Measurements from ENCODE around the gene BBS12.

BBS12 gene

DNA sequence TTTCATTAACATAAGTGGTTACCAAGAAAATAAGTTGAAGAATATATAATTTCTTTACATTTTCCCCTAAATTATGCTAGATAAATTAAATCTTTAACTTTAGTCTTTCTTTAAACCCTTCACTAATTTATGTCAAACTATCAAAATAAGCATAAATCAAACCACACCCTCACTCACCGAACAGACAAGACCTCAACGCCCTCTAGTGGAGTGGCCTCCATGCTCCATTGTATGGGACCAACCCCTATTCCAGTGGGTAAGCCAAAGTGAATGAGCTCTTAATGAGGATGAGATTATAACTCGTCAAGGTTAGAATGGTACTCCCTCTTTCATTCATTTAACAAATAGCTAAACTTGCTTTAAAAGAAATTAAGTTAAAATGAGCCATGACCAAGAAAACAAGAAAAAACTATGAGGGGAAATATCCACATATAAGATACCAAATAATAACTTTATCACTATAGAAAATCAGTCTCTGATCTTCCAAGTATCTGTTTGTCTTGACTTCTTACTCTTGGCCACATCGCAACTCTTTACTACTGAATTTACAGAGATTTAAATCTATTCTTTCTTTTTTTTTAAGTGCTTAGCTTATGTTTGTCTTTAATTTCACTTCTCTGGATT, 15.6 kb upstream of the BBS12 start:
- peak; percentile 57 for DNase-seq

DNA sequence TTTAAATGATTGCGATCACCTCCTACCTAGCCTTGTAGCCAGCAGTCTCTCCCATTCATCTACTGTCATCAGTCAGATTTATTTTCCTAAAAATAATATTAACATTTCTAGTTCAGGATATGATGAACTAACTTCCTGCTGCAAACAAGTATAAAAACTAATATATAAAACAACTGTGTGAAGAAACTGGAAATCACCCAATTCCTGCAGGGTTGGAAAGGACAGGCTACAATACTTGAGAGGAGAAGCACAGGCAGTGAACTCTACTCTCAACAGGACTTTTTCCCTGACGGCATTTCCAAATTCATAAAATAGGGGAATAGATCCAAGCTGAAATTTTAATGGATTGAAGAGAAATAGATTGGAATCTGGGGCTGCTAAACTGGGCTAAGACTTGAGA, 14.2 kb upstream of the BBS12 start:
- no peak for DNase-seq

DNA sequence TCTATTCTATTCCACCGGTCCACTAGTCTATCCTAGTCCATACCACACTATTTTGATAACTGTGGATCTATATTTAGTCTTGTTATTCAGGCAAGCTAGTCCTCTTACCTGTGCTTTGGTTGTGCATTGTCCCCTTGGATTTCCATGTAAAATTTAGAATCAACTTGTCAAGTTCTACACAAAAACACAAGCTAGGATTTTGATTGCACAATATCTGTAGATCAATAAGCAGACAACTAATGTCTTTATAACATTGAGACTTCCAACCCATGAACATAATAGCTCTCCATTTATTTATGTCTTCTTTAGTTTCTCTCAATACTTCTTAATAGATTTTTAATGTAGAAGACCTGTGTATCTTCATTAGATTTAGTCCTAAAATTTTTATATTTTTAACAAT, 10.2 kb upstream of the BBS12 start:
- no peak for DNase-seq

DNA sequence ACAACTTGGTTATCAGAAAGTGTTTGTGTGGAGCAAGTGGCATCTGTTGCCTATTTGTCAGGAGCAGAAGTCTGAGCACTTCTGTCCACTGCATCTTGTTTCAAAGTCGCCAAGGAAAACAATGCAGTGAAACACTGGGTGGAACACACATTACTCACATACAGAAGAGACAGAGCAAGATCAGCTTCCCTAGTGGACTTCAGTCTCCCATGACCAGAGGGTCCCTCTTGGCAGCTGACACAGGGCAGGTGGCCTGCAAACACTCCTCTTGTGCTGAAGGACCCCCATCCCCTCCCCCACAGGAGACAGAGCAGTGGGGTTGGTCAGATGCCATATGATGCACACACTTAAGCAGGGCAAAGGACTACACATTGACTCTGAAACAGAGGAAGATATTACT, 3.6 kb upstream of the BBS12 start:
- no peak for DNase-seq

DNA sequence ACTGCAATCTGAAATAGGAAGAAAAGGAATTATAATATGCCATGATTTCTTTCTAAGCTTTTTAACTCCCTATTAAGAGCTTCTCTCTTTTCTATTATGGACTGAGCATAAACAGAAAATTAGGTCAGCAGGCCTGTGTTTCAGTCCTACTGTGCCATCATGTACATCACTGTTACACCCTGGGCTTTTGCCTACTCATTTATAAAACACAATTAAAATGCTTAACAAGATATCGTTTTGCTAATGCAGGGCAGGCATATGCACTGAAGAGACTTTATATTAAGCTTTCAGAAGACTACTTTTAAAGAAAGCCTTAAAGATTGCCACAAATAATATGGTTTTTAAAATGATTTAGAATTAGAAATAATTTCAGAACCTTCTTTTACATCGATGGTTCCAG, 828 bp upstream of the BBS12 start:
- no peak for DNase-seq

DNA sequence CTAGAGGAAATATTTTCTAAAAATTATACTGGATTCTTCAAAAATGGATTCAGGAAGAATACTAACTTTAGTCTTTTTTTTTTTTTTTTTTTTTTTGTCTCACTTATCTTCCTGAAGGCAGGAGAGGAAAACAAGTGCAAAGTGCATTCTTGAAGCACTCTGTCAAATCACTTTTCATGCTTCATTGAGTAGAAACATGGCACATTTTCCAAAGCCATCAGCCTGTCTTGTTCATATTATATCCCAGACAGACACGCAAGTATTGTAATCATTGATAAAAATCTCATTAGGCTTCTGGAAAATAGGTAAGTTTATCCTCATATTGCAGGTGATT, 1.2 kb downstream of the BBS12 start:
- DNase-seq: no peak

DNA sequence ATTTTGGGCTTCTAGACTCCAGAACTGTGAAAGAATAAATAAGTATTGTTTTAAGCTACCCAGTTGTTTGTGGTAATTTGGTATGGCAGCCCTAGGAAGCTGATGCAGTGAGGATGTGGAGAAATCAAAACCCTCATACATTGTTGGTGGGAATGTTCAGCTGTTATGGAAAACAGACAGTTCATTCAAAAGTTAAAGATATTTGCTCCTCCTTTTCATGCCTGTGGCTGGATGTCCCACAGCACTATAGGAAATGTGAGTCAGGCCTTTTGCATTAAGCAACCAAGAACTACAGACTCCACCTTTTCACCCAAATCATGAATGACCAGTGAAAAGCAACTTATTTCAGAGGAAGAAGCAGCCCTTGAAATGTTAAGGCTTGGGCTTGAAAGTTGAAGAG, 6.7 kb downstream of the BBS12 start:
- no peak for DNase-seq

DNA sequence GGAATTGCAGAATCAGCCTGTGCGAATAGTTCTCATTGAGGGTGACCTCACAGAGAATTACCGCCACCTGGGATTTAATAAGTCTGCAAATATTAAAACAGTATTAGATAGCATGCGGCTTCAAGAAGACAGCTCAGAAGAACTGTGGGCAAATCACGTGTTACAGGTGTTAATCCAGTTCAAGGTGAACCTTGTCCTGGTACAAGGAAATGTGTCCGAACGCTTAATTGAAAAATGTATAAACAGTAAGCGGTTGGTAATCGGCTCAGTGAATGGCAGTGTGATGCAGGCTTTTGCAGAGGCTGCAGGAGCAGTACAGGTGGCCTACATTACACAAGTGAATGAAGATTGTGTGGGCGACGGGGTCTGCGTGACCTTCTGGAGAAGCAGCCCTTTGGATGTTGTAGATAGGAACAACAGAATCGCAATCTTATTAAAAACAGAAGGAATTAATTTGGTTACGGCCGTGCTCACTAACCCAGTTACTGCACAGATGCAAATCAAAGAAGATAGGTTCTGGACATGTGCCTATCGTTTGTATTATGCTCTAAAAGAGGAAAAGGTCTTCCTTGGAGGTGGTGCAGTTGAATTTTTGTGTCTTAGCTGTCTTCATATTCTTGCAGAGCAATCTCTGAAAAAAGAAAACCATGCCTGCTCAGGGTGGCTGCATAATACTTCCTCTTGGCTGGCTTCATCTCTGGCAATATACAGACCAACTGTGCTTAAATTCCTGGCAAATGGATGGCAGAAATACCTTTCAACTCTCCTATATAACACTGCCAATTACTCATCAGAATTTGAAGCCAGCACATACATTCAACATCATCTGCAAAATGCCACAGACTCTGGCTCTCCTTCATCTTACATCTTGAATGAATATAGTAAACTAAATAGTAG, 10.7 kb downstream of the BBS12 start:
- no peak for DNase-seq

DNA sequence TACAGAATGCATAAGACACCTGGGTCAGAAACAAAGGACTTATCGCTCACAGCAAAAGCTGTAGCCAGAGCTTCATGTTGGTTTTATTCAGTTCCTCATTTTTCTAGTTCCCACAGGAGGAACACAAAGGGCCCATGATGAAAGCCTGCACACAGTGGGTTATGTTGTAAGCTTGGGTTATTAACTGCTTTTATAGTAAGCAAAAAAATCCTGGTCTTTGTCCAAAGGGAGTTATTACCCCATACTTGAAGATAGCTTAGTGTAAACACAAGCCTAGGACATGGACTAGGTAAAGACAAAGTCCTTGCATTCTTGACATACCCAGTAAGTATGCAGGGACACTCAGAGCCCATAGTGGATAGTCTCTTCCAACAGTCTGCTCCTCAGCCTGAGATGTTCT, 11.7 kb downstream of the BBS12 start:
- no peak for DNase-seq

DNA sequence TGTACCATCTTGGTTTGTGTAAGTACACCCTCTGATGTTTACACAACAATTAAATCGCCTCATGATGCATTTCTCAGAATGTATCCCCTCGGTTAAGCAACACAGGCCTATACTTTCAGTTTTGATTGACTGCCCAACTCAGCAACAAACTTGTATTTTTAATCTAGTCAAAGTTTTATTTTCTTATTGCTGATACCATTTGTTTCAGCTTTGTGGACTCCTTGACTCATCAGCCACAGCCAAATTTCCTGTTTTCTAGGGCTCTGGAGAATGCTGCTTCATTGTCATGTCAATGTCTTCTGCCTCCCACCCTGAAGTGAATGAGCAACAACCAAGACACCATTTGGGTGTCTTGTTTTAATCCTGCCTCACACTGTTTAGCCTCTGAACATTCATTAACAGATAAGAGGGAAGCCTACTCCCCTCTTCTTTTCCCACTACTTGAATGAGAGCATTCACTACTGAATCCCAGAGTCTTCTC, 14.0 kb downstream of the BBS12 start:
- DNase-seq: no peak

DNA sequence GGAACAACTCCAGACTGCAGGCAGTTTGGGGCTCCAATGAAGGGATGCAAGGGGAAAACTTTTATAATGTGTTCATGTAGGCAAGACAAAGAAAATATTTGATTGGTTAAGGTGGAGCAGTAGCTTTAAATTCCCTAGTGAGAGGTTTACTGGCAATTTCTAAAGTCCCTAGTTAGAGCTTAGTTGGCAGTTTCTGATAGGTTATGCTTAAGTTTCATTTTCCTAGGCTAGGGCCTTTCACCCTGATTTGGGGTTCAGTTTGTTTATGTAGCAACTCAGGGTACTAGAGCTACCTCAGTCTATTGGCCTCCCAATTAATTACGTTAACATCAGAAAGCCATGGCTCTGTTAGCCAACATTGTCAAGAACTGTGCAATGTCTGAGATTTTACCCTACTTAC, 14.6 kb downstream of the BBS12 start:
- DNase-seq: no peak

DNA sequence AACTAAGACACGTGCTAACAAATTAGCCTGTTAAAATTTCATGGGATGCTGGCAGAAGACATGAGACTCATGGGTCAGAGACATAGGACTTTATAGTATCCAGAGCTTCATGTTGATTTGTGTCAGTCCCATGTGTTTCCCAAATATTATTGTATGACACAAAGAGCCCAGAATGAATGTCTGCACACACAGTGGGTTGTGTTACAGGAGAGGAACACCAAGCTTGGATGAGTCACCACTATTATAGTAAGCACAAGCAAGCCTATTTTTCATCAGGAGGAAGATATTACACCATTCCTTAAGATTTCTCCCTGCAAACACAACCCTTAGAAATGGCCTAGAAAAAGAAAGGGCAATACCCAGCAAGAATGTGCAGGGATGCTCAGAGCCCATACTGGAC, 15.4 kb downstream of the BBS12 start:
- no peak for DNase-seq

DNA sequence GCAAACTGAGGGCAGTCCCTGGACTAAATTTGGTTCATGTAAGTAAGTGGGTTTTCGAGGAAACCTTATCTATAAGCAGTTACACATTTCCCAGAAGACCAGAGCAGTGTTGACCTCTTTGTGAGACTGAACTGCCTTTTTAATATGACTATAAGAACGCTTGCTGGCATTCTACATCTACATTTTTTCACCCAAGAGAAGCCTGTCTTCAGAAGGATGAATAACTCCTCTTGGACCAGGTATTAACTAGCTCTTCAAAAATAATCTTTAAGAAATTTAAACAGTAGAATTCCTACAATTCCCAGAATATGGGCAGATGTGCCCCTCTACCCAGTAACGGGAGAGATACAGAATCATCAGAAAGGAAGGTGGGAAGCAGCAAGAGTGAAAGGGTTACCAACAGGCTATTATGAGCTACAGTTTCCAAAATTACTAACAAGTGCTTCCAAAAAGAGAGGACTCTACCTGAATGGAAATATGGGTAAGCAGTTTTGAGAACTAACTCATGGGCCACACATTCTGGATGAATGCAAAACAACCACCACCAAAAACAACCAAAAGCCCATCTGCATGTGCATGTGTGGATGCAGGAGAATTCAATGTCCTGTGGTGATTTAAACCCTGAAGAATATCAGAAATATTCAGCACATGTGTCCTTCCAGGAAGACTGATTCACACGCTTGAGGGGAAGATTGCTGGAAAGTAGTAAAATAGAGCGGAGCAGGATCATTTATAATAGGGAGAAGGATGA, 17.4 kb downstream of the BBS12 start:
- DNase-seq: no peak

DNA sequence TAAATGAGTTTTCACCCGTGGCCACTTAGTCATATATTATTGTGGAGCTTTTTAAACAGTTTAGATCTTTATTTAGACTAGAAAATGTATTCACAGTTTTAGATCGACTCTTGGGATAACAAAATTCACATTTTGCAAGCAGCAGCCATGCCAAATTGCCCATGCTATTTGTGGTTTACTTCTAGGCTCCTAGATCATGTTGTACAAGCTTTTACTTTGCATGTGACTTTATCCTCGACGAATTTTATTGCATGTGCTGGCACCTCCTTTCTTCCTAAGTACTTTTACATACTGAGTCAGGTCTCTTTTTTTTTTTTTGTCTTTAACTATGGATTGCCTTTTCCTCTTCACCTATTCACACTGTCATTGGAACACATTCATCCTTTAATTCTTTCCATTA, 23.2 kb downstream of the BBS12 start:
- DNase-seq: no peak

DNA sequence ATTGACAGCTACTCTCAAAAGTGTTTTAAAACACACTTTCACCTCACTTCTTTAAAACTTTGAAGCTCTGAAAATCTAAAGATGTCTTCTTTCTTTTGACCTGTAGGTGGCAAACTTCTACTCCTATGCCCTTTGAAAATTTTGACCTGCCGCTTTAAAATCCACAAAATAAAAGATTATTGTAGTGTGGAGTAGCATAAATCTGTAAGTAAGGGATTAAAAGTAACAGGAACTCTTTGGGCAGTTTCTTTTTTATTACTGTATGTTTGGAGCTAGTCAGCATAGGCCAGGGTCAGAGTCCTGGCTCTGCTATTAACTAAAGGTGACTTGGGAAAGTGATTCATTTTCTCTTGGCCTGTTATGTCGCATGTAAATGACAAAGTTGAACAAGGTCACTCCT, 25.5 kb downstream of the BBS12 start:
- no peak for DNase-seq

DNA sequence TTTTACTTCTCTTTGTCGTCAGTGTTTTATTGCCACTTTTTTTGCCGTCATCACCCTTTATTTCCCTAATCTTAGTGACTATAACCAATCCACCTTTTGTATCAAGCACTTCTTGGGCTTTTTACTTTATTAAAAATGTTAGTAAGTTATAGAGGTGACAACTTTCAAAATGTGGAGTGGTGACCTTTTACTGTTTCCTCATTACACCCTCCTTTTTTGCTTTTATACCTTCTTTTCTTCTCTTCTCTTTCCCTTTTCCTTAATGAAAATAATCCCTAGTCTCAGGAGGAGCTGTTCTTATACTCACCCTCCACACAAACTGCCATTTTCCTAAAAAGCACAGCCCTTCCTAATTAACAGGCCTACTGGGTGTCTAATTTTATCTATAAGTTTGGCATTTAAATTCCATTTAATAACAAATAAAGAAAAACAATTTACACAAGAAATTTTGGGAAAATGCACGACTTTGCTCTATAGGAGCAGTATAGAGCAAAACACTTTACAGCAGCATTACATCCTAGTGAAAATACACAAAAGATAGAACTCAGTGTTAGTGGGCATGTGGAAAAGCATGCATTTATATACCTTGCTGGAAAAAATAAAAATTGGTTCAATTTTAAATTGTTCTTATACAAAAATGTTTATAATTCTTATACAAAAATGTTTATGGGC, 27.3 kb downstream of the BBS12 start:
- DNase-seq: no peak

DNA sequence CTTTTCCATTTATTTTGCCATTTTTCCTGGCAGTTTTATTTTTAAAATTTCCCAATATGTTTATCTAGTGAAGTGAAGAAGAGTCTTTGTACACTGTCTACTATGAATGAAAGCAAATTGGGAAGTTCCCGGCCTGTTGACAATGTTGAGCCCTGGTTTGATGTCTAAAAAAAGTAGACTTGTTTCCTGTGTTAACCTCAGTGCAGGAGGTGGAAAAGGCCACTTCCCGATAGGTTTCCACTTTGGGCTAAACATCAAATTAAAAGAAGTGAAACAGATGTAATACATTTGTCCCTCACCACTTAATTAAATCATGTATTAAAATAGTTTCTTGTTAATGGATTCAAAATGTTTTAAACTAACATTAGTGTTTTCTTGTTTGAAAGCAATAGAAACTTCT, 30.0 kb downstream of the BBS12 start:
- peak; percentile 2 for DNase-seq

DNA sequence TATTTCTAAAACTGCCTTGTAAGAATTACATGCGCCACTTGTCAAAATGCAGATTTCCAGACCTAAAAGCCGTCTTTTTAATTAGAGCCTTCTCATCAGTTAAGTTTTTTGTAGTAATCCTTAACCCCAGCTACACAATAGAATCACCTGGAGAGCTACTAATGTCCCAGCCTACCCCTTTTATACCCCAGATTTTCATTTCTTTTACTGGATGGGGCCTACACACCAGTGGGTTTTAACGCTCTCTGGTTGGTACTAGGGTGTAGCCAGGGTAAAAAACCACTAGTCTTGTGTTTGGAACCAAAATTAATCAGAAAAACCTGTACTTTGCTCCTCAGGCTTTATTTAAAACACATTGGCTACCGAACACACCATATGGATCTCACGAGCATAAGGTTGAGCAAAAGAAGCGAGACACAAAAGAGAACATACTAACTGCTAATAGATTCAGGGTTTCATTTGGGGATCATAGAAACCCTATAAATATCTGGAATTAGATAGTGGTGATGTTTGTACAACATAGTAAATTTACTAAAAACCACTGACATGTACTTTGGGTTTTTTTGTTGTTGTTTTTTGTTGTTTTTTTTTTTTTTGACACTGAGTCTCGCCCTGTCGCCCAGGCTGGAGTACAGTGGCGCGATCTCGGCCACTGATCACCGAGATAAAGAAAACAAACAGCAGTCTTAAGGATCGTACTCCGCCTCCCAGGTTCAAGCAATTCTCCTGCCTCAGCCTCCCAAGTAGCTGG, 30.6 kb downstream of the BBS12 start:
- no peak for DNase-seq

DNA sequence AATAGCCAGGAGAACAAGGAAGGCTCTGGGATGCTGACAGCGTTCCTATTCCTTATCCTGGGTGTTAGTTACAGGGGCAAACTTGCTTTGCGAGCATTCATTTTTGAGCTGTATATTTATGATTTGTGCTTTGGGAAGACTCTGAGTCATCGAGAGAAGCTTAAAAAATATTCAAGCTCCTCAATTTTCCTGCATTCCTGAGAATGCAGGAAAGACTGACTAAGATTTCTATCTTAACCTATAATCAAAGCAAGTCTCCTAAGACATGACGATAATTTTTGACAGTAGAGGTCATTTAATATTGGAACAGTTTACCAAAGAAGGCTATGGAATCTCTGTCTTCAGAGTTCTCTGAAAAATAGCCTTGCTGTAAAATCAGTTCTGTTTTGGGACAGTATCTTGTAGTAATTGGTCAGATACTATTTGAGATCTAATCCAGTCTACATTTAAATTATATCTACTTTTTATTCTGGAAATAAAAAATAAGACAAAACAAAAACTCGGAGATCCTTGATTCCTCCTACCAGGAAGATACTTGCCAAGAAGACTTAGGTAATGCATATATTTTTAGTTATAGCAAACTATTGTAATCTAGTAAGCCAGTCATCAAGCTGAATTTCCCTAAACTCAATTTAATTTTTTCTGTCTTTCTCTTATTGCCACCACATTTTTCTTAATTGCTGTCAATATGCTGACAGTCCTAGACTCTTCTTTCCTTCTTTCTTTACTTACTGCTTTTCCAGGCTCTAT, 31.7 kb downstream of the BBS12 start:
- DNase-seq: no peak

DNA sequence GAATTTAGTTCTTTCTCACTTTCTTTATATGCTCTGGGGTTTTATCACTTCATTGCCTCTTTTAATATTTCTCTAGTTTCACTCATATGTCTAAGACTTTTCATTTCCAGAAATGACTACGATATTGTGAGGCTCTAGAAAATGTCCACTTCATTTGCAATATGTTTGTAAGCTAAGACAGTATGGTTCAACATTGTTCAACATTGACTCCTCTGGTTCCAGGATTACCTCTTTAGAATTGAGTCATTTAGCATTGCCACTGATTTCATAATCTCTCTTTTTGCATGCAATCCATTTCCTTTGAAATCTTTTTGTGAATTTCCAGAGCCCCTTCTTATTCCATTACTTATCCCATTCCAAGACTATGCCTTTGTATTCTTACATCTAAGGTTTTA, 32.3 kb downstream of the BBS12 start:
- no peak for DNase-seq

DNA sequence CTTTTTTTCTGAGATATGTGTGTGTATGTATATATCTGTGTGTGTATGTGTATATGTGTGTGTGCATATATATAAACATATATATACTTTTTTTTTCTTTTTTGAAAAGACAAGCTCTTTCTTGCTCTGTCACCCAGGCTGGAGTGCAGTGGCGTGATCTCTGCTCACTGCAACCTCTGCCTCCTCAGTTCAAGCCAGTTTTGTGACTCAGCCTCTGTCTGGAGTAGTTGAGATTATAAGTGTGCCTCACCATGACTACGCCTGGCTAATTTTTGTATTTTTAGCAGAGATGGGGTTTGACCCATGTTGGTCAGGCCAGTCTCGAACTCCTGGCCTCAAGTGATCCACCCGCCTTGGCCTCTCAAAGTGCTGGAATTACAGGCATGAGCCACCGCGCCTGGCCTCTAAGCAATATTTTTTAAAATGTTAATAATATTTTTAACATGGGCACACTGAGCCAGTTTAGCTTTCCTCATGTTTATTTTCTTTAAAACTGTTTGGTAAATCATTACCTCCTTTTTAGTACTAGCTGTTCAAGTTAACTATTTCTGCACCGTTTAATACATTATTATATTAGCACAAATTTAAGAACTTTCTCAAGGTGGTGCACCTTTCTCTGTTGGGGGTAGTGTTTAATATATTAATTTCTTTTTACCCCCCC, 33.3 kb downstream of the BBS12 start:
- no peak for DNase-seq
